CD4-positive, alpha-beta T cell (primary cell): Measurements from ENCODE around the gene PCDHGA1. TPM values are rescaled to one million over a fixed set of nuclear protein-coding genes. Genes with fewer than 3 reads are reported as not detected.

Source experiments
- ATAC-seq: fragments of 200-7000 bp; cut with Tn5 transposase; one replicate; pipeline ENCODE4 v1.10.0; 2022; ENCODE audit warnings: mild to moderate bottlenecking; ENCODE audit not compliant: poor library complexity
- CTCF ChIA-PET: fragments of 350-600 bp; sonication (Branson Sonifier 250); formaldehyde crosslinking; loops from one replicate; lab custom pipeline; 2021; ENCODE audit warnings: antibody characterized with exemption, inconsistent platforms; lab: Charles Lee
- POLR2A ChIA-PET: fragments of 350-600 bp; sonication (Branson Sonifier 250); formaldehyde crosslinking; loops from one replicate; lab custom pipeline; 2021; ENCODE audit warnings: antibody characterized with exemption, inconsistent platforms; lab: Charles Lee
- DNase-seq, 14 experiments: peaks; one replicate each; pipeline ENCODE4 v3.0.0-alpha.2; 2013 to 2020; ENCODE audit warnings: mixed read lengths in 2 of 14
- H3K27ac ChIP-seq, 2 donors: one replicate each; pipeline versions ENCODE4 v1.5.1 to v1.7.0; 2013; ENCODE audit warnings: low read length in 2 of 2, low read depth in 1 of 2, mild to moderate bottlenecking in 1 of 2
- H3K27me3 ChIP-seq, 2 experiments: 1 replicate in 1 of 2; 2 replicates in 1 of 2; pipeline versions ENCODE4 v1.6.1 to v1.7.0; 2013; ENCODE audit warnings: low read length in 2 of 2, control low read depth in 1 of 2, mild to moderate bottlenecking in 1 of 2, moderate library complexity in 1 of 2; ENCODE audit not compliant: insufficient read depth in 2 of 2, control insufficient read depth in 1 of 2
- H3K36me3 ChIP-seq: one replicate; pipeline ENCODE4 v1.6.1; 2013; ENCODE audit warnings: low read length, control low read depth; ENCODE audit not compliant: insufficient read depth
- H3K4me1 ChIP-seq: one replicate; pipeline ENCODE4 v1.6.1; 2013; ENCODE audit warnings: low read length, control low read depth; ENCODE audit not compliant: insufficient read depth
- H3K4me3 ChIP-seq: one replicate; pipeline ENCODE4 v1.5.1; 2013; ENCODE audit warnings: mild to moderate bottlenecking, low read length, moderate library complexity
- H3K9me3 ChIP-seq, 2 experiments: 1 replicate in 1 of 2; 2 replicates in 1 of 2; pipeline versions ENCODE4 v1.6.1 to v1.7.0; 2013; ENCODE audit warnings: low read length in 2 of 2, mild to moderate bottlenecking in 2 of 2, control low read depth in 1 of 2, moderate library complexity in 1 of 2; ENCODE audit not compliant: control insufficient read depth in 1 of 2, insufficient read depth in 1 of 2
- H3K27ac Mint-ChIP-seq: one replicate; pipeline ENCODE4 v1.8.0; 2020; ENCODE audit warnings: mixed read lengths
- H3K27me3 Mint-ChIP-seq: one replicate; pipeline ENCODE4 v1.8.0; 2021; ENCODE audit warnings: mixed read lengths
- H3K36me3 Mint-ChIP-seq: one replicate; pipeline ENCODE4 v1.8.0; 2021; ENCODE audit warnings: low read depth, mixed read lengths
- H3K4me1 Mint-ChIP-seq: one replicate; pipeline ENCODE4 v1.8.0; 2021; ENCODE audit warnings: low read depth, mixed read lengths
- H3K4me3 Mint-ChIP-seq: one replicate; pipeline ENCODE4 v1.8.0; 2020; ENCODE audit warnings: mild to moderate bottlenecking, mixed read lengths
- H3K9me3 Mint-ChIP-seq: one replicate; pipeline ENCODE4 v1.8.0; 2020; ENCODE audit warnings: mixed read lengths
- CTCF ChIP-seq: fragments of 200-600 bp; IDR thresholded peaks from one replicate; pipeline ENCODE4 v1.8.0; 2022; ENCODE audit warnings: antibody characterized with exemption, mild to moderate bottlenecking
- intact Hi-C, 2 experiments: fragments of 100-400 bp; cut with DNase I in 1 of 2; cut with micrococcal nuclease in 1 of 2; formaldehyde crosslinking; loops; one replicate each; pipeline versions ENCODE4 v1.15.1 to v1.9.0; 2023 to 2025; cut with DNase I, micrococcal nuclease
- total RNA-seq, 174 experiments: library from RNA in 2 of 174; stranded (reverse) in 2 of 174; gene quantifications; one replicate each; pipeline ENCODE4 v1.2.3 and lab custom pipeline; 2021 to 2026

Gene PCDHGA1
- total RNA-seq, 2 experiments from 2014 or later = not detected

- Histone ChIP-seq H3K36me3 (no peaks in the 10 kb centered on the region), H3K4me3 (peak within 1 kb of the TSS; percentile 11), H3K27ac (no peak within 1 kb of the TSS), H3K9me3 (peaks cover 51 to 59% of the 10 kb centered on the region in 2 experiments), H3K4me1 (peaks cover 11% of the 10 kb centered on the region), H3K27me3 (peaks cover 57 to 92% of the 10 kb centered on the region in 2 experiments)
- H3K9me3 Mint-ChIP-seq = peaks cover 27% of the 10 kb centered on the region
- DNase-seq (peak in 4 of 14 experiments; percentile 44 to 59 (median 48)), ATAC-seq (no peak)
- peaks cover 6% of the 10 kb centered on the region for H3K4me1 Mint-ChIP-seq
- no peak for TF ChIP-seq CTCF
- ChIA-PET CTCF (interaction anchor here (0.6 to 2.4 kb wide), 7 partner anchors 9 to 143 kb away, joined by 3 to 9 read pairs (median 5); partner anchors contain the start of genes PCDHGA10, PCDHGA5 and PCDHGB6), POLR2A (interaction anchor here (0.9 kb wide), 1 partner anchor 92 kb away, joined by 3 read pairs; no protein-coding TSS in a partner anchor)
- H3K36me3 Mint-ChIP-seq = peaks cover 48% of the 10 kb centered on the region
- H3K27ac Mint-ChIP-seq = no peak within 1 kb of the TSS
- intact Hi-C loops = no loop called here
- H3K27me3 Mint-ChIP-seq = peaks cover 89% of the 10 kb centered on the region
- peak within 1 kb of the TSS; percentile 79 for H3K4me3 Mint-ChIP-seq
Observed at GRCh38 chr5:141420855-141421488, 90.7 kb downstream of the PCDHGA1 start, which contains the start of gene PCDHGA11. Gene PCDHGA11, plus strand, starts transcription at chr5:141421051. Its CDS starts 177 bp downstream, at chr5:141421228.

DNA sequence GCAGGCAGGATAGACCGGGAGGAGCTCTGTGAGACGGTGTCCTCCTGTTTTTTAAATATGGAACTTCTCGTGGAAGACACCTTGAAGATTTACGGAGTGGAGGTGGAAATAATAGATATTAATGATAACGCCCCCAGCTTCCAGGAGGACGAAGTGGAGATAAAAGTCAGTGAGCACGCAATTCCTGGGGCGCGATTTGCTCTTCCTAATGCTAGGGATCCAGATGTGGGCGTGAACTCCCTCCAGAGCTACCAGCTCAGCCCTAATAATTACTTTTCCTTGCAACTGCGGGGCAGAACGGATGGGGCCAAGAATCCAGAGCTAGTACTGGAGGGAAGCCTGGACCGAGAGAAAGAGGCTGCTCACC, 91.2 kb downstream of the PCDHGA1 start:
- peaks cover 24% of the 10 kb centered on the region for H3K9me3 Mint-ChIP-seq
- H3K4me3 Mint-ChIP-seq = peak overlapping the region; percentile 23
- H3K27me3 ChIP-seq = peaks cover 62 to 92% of the 10 kb centered on the region in 2 experiments
- peak overlapping the region; percentile 11 for H3K4me3 ChIP-seq
- TF ChIP-seq CTCF = no peak
- no peak for ATAC-seq
- H3K4me1 Mint-ChIP-seq = peaks cover 6% of the 10 kb centered on the region
- H3K36me3 Mint-ChIP-seq = peaks cover 44% of the 10 kb centered on the region
- no peaks in the 10 kb centered on the region for H3K36me3 ChIP-seq
- H3K27me3 Mint-ChIP-seq = peaks cover 89% of the 10 kb centered on the region
- peaks cover 11% of the 10 kb centered on the region for H3K4me1 ChIP-seq
- ChIA-PET CTCF (interaction anchor here (0.6 to 2.4 kb wide), 6 partner anchors 9 to 143 kb away, joined by 3 to 9 read pairs (median 6); partner anchors contain the start of genes PCDHGA10, PCDHGA5 and PCDHGB6), POLR2A (interaction anchor here (0.9 kb wide), 1 partner anchor 92 kb away, joined by 3 read pairs; no protein-coding TSS in a partner anchor)
- H3K27ac Mint-ChIP-seq = no peak overlapping the region
- no peak for DNase-seq
- no peak overlapping the region for H3K27ac ChIP-seq
- peaks cover 55 to 61% of the 10 kb centered on the region in 2 experiments for H3K9me3 ChIP-seq
- intact Hi-C loops = no loop called here

- peaks cover 39% of the 10 kb centered on the region for H3K36me3 Mint-ChIP-seq
- no peak for DNase-seq
- Histone ChIP-seq H3K9me3 (peaks cover 56 to 67% of the 10 kb centered on the region in 2 experiments), H3K4me3 (no peak overlapping the region), H3K36me3 (no peaks in the 10 kb centered on the region), H3K4me1 (peaks cover 7% of the 10 kb centered on the region), H3K27ac (no peak overlapping the region), H3K27me3 (peaks cover 70 to 92% of the 10 kb centered on the region in 2 experiments)
- H3K9me3 Mint-ChIP-seq = peaks cover 23% of the 10 kb centered on the region
- peaks cover 6% of the 10 kb centered on the region for H3K4me1 Mint-ChIP-seq
- no peak for ATAC-seq
- no peak for TF ChIP-seq CTCF
- POLR2A ChIA-PET = no interaction called here
- no peak overlapping the region for H3K27ac Mint-ChIP-seq
- CTCF ChIA-PET = no interaction called here
- intact Hi-C loops = no loop called here
- peaks cover 88% of the 10 kb centered on the region for H3K27me3 Mint-ChIP-seq
- H3K4me3 Mint-ChIP-seq = no peak overlapping the region
Observed at GRCh38 chr5:141422742-141423291, 92.5 kb downstream of the PCDHGA1 start.
